Naive thymus-derived CD4-positive, alpha-beta T cell (primary cell): ENCODE results near the gene CCR3. TPM values are rescaled to one million over a fixed set of nuclear protein-coding genes. Genes with fewer than 3 reads are reported as not detected.

Experiments
- ATAC-seq: fragments of 150-1000 bp; cut with Tn5 transposase; 2 replicates; pipeline ENCODE4 v1.10.0; 2021; ENCODE audit warnings: mild to moderate bottlenecking, moderate library complexity
- CTCF ChIA-PET: fragments of 350-600 bp; sonication (Branson Sonifier 250); formaldehyde crosslinking; loops from one replicate; lab custom pipeline; 2021; ENCODE audit warnings: antibody characterized with exemption; lab: Charles Lee
- POLR2A ChIA-PET: fragments of 350-600 bp; sonication (Branson Sonifier 250); formaldehyde crosslinking; loops from one replicate; lab custom pipeline; 2021; ENCODE audit warnings: antibody characterized with exemption, inconsistent platforms; lab: Charles Lee
- DNase-seq, 9 donors: peaks; one replicate each; pipeline versions ENCODE4 v3.0.0 to v3.0.0-alpha.2; 2020 to 2022; ENCODE audit warnings: mixed read lengths in 1 of 9
- H3K27ac ChIP-seq: one replicate; pipeline ENCODE4 v1.7.0; 2013; ENCODE audit warnings: mild to moderate bottlenecking, low read depth, low read length, moderate library complexity
- H3K27me3 ChIP-seq, 2 donors: one replicate each; pipeline ENCODE4 v1.7.0; 2013; ENCODE audit warnings: low read length in 2 of 2, mild to moderate bottlenecking in 2 of 2, moderate library complexity in 2 of 2; ENCODE audit not compliant: control insufficient read depth in 2 of 2, insufficient read depth in 2 of 2
- H3K36me3 ChIP-seq, 3 experiments: 1 replicate in 2 of 3; 2 replicates in 1 of 3; pipeline ENCODE4 v1.7.0; 2013; ENCODE audit warnings: low read length in 3 of 3, mild to moderate bottlenecking in 3 of 3, moderate library complexity in 1 of 3; ENCODE audit not compliant: insufficient read depth in 3 of 3, control insufficient read depth in 2 of 3
- H3K4me1 ChIP-seq, 2 donors: one replicate each; pipeline ENCODE4 v1.7.0; 2013; ENCODE audit warnings: low read length in 2 of 2, mild to moderate bottlenecking in 2 of 2, moderate library complexity in 1 of 2; ENCODE audit not compliant: control insufficient read depth in 2 of 2, insufficient read depth in 2 of 2
- H3K4me3 ChIP-seq: 2 replicates; pipeline ENCODE4 v1.7.0; 2013; ENCODE audit warnings: mild to moderate bottlenecking, low read length
- H3K9me3 ChIP-seq, 3 experiments: 1 replicate in 2 of 3; 2 replicates in 1 of 3; pipeline ENCODE4 v1.7.0; 2013; ENCODE audit warnings: low read length in 3 of 3; ENCODE audit not compliant: control insufficient read depth in 2 of 3
- H3K27ac Mint-ChIP-seq, 9 donors: one replicate each; pipeline ENCODE4 v1.8.0; 2020 to 2022; ENCODE audit warnings: mixed read lengths in 9 of 9, mild to moderate bottlenecking in 8 of 9, moderate library complexity in 5 of 9, inconsistent platforms in 2 of 9
- H3K27me3 Mint-ChIP-seq, 5 donors: one replicate each; pipeline ENCODE4 v1.8.0; 2021 to 2022; ENCODE audit warnings: mixed read lengths in 5 of 5, mild to moderate bottlenecking in 1 of 5
- H3K36me3 Mint-ChIP-seq, 5 donors: one replicate each; pipeline ENCODE4 v1.8.0; 2020 to 2022; ENCODE audit warnings: mixed read lengths in 5 of 5, mild to moderate bottlenecking in 3 of 5, inconsistent platforms in 1 of 5
- H3K4me1 Mint-ChIP-seq, 7 donors: one replicate each; pipeline ENCODE4 v1.8.0; 2020 to 2022; ENCODE audit warnings: mixed read lengths in 7 of 7, mild to moderate bottlenecking in 3 of 7, inconsistent platforms in 1 of 7
- H3K4me3 Mint-ChIP-seq, 10 donors: one replicate each; pipeline ENCODE4 v1.8.0; 2020 to 2022; ENCODE audit warnings: mild to moderate bottlenecking in 10 of 10, mixed read lengths in 10 of 10, moderate library complexity in 6 of 10, inconsistent platforms in 2 of 10
- H3K9me3 Mint-ChIP-seq, 11 donors: one replicate each; pipeline ENCODE4 v1.8.0; 2020 to 2022; ENCODE audit warnings: mixed read lengths in 11 of 11, mild to moderate bottlenecking in 4 of 11, inconsistent platforms in 1 of 11, moderate library complexity in 1 of 11
- intact Hi-C, 2 donors: fragments of 100-400 bp; cut with micrococcal nuclease; formaldehyde crosslinking; loops; one replicate each; pipeline ENCODE4 v1.15.1; 2023
- polyA plus RNA-seq, 2 donors: library from polyadenylated mRNA; unstranded; fragments of 300-500 nt; fragmentation: Illumina TruSeq; gene quantifications; one replicate each; pipeline ENCODE4 v1.2.3, GENCODE V29; 2021
- total RNA-seq, 6 experiments: library from RNA in 5 of 6; stranded (reverse) in 5 of 6; gene quantifications; 1 replicate in 5 of 6; 2 replicates in 1 of 6; pipeline ENCODE4 v1.2.3 and lab custom pipeline; 2021 to 2026

Gene CCR3
- total and polyA plus RNA-seq, 7 experiments from 2014 or later: 0.17 to 7.4 (median 2.4) TPM; not detected in 4

DNA sequence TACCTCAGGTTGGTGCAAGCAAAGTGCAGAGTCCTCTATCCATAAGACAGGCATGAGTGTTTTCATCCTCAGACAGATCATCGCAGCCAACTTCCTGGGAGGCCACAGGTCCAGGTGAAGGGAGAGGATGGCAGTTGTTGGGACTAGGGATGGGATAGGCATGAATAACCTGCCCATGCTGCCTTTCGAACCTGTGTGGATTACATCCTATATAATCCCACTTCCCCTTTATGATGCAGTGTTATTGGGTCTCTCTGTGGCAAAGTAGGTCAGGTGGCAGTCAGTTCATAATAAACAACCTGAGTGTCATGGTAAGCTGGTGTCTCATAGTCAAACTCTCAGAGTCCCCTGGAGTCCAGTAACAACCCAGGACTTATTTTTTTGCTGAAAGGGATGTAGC is 40.4 kb downstream of the CCR3 start:
- ATAC-seq: no peak
- H3K27ac ChIP-seq: no peak overlapping the region
- no peak for DNase-seq
- Mint-ChIP-seq H3K27ac (peak overlapping the region in 2 of 9 donors; percentile 15 to 80), H3K4me3 (peak overlapping the region in 1 of 10 donors; percentile 6), H3K27me3 (no peaks in the 10 kb centered on the region), H3K9me3 (peaks cover 0 to 15% (median 7%) of the 10 kb centered on the region in 11 donors), H3K36me3 (peaks cover 0 to 19% (median 6%) of the 10 kb centered on the region in 5 donors), H3K4me1 (peaks cover 33 to 87% (median 39%) of the 10 kb centered on the region in 7 donors)
- H3K4me1 ChIP-seq: peaks cover 15 to 87% of the 10 kb centered on the region in 2 donors
- ChIA-PET POLR2A (no interaction called here), CTCF (no interaction called here)
- H3K4me3 ChIP-seq: no peak overlapping the region
- intact Hi-C loops: loop anchor here in 1 of 2 donors (5.0 kb wide), 1 partner anchor 185 kb away; no protein-coding TSS in a partner anchor
- no peaks in the 10 kb centered on the region for H3K9me3 ChIP-seq
- H3K27me3 ChIP-seq: no peaks in the 10 kb centered on the region
- H3K36me3 ChIP-seq: no peaks in the 10 kb centered on the region

- peaks cover 0 to 11% (median 6%) of the 10 kb centered on the region in 11 donors for H3K9me3 Mint-ChIP-seq
- H3K4me3 ChIP-seq: peak overlapping the region; percentile 4
- H3K4me3 Mint-ChIP-seq: peak overlapping the region in 4 of 10 donors; percentile 28 to 63 (median 52)
- H3K27me3 Mint-ChIP-seq: no peaks in the 10 kb centered on the region
- H3K4me1 ChIP-seq: peaks cover 15 to 83% of the 10 kb centered on the region in 2 donors
- intact Hi-C loops: loop anchor here in 1 of 2 donors (2.0 to 5.0 kb wide), 2 partner anchors 15 to 187 kb away; no protein-coding TSS in a partner anchor
- ChIA-PET CTCF (no interaction called here), POLR2A (no interaction called here)
- H3K4me1 Mint-ChIP-seq: peaks cover 31 to 83% (median 39%) of the 10 kb centered on the region in 7 donors
- ATAC-seq (peak; percentile 28), DNase-seq (no peak)
- H3K27me3 ChIP-seq: no peaks in the 10 kb centered on the region
- H3K36me3 ChIP-seq: no peaks in the 10 kb centered on the region
- peak overlapping the region in 3 of 9 donors; percentile 12 to 80 (median 62) for H3K27ac Mint-ChIP-seq
- H3K27ac ChIP-seq: no peak overlapping the region
- H3K36me3 Mint-ChIP-seq: peaks cover 0 to 12% (median 6%) of the 10 kb centered on the region in 5 donors
- H3K9me3 ChIP-seq: no peaks in the 10 kb centered on the region
These were observed 41.7 kb downstream of the CCR3 start for GRCh38 chr3:46283881-46284450.

GRCh38 chr3:46284981-46285683 is 42.9 kb downstream of the CCR3 start:
- Mint-ChIP-seq H3K36me3 (peaks cover 0 to 18% (median 0%) of the 10 kb centered on the region in 5 donors), H3K27ac (peak overlapping the region in 3 of 9 donors; percentile 19 to 88 (median 55)), H3K27me3 (no peaks in the 10 kb centered on the region), H3K4me3 (peak overlapping the region in 1 of 10 donors; percentile 65), H3K4me1 (peaks cover 26 to 80% (median 31%) of the 10 kb centered on the region in 7 donors), H3K9me3 (peaks cover 0 to under 1% (median 0%) of the 10 kb centered on the region in 11 donors)
- POLR2A ChIA-PET: interaction anchor here (1.0 kb wide), 1 partner anchor 85 kb away, joined by 3 read pairs; the partner anchor contains the start of gene CCR5
- DNase-seq: no peak
- no peaks in the 10 kb centered on the region for H3K36me3 ChIP-seq
- H3K4me1 ChIP-seq: peaks cover 15 to 80% of the 10 kb centered on the region in 2 donors
- intact Hi-C loops: loop anchor here in 1 of 2 donors (1.0 to 5.0 kb wide), 3 partner anchors 8 to 188 kb away; no protein-coding TSS in a partner anchor
- no peak overlapping the region for H3K27ac ChIP-seq
- H3K27me3 ChIP-seq: no peaks in the 10 kb centered on the region
- H3K4me3 ChIP-seq: peak overlapping the region; percentile 11
- peak; percentile 88 for ATAC-seq
- no peaks in the 10 kb centered on the region for H3K9me3 ChIP-seq
- CTCF ChIA-PET: interaction anchor here (0.5 to 1.3 kb wide), 2 partner anchors 8 to 937 kb away, joined by 3 to 5 read pairs; no protein-coding TSS in a partner anchor

DNA sequence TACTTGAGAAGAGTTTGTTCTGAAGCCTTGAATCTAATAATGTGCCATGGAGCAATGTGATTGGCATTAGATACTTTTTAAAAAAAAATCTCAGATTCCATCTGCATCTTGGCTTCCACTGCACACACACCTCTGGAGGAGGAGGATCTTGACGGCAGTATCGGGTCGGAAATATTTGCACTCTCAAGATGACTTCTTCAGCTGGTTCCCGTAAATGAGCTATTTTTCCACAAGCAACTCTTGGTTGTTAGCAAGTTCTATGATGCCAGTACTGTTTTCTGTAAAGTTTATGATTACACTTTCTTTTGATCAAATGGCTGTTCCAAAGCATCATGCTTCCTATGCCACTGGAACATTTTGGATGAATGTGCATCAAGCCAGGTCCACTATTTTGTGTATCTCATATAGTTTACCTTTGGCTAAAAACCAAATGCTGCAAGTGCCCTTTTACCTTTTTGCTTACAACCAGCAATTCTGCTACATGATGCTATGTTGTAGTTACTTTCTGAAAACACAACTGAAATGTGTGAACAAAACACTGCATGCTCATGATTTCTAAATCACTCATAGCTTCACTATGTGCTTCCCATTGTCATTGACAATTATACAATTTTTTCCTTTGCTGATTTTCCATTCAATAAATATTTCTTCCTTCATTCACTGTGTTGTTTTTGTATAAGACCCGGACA is 43.8 kb downstream of the CCR3 start:
- peaks cover 0 to 5% (median 0%) of the 10 kb centered on the region in 5 donors for H3K27me3 Mint-ChIP-seq
- peaks cover 0 to 18% (median 0%) of the 10 kb centered on the region in 5 donors for H3K36me3 Mint-ChIP-seq
- H3K36me3 ChIP-seq: no peaks in the 10 kb centered on the region
- H3K4me1 Mint-ChIP-seq: peaks cover 23 to 72% (median 31%) of the 10 kb centered on the region in 7 donors
- no peaks in the 10 kb centered on the region for H3K9me3 ChIP-seq
- H3K4me3 ChIP-seq: no peak overlapping the region
- DNase-seq: no peak
- no peaks in the 10 kb centered on the region for H3K27me3 ChIP-seq
- CTCF ChIA-PET: interaction anchor here (1.3 kb wide), 1 partner anchor 9 kb away, joined by 5 read pairs; no protein-coding TSS in a partner anchor
- H3K4me1 ChIP-seq: peaks cover 10 to 71% of the 10 kb centered on the region in 2 donors
- no peak overlapping the region for H3K4me3 Mint-ChIP-seq
- ATAC-seq: no peak
- POLR2A ChIA-PET: interaction anchor here (0.6 to 1.0 kb wide), 3 partner anchors 30 to 84 kb away, joined by 3 read pairs; partner anchors contain the start of gene CCR5
- no peaks in the 10 kb centered on the region for H3K9me3 Mint-ChIP-seq
- H3K27ac ChIP-seq: no peak overlapping the region
- peak overlapping the region in 1 of 9 donors; percentile 88 for H3K27ac Mint-ChIP-seq
- intact Hi-C loops: loop anchor here in 1 of 2 donors (1.0 to 2.0 kb wide), 2 partner anchors 7 to 13 kb away; no protein-coding TSS in a partner anchor

DNA sequence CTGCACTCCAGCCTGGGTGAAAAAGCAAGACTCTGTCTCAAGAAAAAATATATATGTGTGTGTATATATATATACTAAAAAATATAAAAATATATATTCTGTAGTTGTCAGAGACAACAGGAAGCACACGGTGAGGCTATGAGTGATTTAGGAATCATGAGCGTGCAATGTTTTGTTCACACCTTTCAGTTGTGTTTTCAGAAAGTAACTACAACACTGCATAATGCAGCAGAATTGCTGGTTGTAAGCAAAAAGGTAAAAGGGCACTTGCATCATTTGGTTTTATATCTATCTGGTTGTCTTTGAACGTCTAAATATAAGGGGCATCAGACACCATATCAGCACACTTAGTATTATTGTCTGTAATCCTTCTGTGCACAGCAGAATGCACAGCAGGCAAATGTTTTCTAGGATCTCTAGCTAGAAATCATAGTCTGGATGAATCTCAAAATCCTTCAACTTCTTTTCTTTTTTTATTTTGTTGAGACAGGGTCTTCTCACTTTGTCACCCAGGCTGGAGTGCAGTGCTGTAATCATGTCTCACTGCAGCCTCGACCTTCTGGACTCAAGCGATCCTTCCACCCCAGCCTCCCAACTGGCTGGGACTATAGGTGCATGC is 44.8 kb downstream of the CCR3 start:
- no peak for ATAC-seq
- H3K27me3 Mint-ChIP-seq: peaks cover 0 to 12% (median 0%) of the 10 kb centered on the region in 5 donors
- no peak for DNase-seq
- intact Hi-C loops: no loop called here
- no peaks in the 10 kb centered on the region for H3K9me3 ChIP-seq
- ChIA-PET CTCF (interaction anchor here (1.8 kb wide), 1 partner anchor 11 kb away, joined by 5 read pairs; no protein-coding TSS in a partner anchor), POLR2A (interaction anchor here (0.6 kb wide), 1 partner anchor 29 kb away, joined by 3 read pairs; no protein-coding TSS in a partner anchor)
- no peaks in the 10 kb centered on the region for H3K9me3 Mint-ChIP-seq
- H3K4me3 ChIP-seq: no peak overlapping the region
- peaks cover 22 to 65% (median 31%) of the 10 kb centered on the region in 7 donors for H3K4me1 Mint-ChIP-seq
- no peaks in the 10 kb centered on the region for H3K27me3 ChIP-seq
- H3K27ac ChIP-seq: no peak overlapping the region
- no peak overlapping the region for H3K4me3 Mint-ChIP-seq
- H3K36me3 Mint-ChIP-seq: peaks cover 0 to 16% (median 0%) of the 10 kb centered on the region in 5 donors
- no peaks in the 10 kb centered on the region for H3K36me3 ChIP-seq
- no peak overlapping the region for H3K27ac Mint-ChIP-seq
- H3K4me1 ChIP-seq: peaks cover 10 to 69% of the 10 kb centered on the region in 2 donors
